Measurements from ENCODE around the gene APOH. TPM values are rescaled to one million over a fixed set of nuclear protein-coding genes. Genes with fewer than 3 reads are reported as not detected.

APOH gene
- total and polyA plus RNA-seq, 9 of the 15 experiments (the other 6 are each of a cell fraction or from before 2014, with no cell fraction given), result 1.1 TPM; not detected in 8

DNA sequence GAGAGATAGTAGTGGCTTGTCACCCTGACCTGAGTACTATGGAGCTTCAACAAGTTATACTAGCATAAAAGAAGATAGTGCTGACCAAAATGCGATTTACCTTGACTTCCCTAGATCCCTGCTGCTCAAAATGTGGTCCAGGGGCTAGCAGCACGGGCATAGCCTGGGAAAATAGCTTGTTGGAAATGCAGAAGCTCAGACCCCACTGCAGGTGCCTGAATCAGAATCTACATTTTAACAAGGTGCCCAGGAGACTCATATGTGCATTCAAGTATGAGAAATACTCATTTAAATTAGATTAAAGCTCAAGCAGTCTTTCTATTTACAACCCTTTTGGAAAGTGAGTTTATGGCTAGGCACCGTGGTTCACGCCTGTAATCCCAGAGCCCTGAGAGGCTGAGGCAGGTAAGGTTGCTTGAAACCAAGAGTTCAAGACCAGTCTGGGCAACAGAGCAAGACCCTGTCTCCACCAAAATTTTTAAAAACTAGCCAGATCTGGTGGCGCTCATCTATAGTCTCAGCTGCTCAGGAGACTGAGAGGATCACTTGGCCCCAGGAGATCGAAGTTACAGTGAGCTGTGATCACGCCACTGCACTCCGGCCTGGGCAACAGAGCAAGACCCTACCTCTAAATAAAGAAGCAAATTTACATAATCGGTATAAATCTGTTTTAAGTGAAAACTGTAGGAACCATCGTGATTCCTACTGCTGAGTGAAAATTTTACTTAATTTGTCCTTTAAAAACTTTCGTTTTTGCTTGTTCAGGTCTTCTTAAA is 7.3 kb downstream of the APOH start (continued):
- TF ChIP-seq, protein P1, sequence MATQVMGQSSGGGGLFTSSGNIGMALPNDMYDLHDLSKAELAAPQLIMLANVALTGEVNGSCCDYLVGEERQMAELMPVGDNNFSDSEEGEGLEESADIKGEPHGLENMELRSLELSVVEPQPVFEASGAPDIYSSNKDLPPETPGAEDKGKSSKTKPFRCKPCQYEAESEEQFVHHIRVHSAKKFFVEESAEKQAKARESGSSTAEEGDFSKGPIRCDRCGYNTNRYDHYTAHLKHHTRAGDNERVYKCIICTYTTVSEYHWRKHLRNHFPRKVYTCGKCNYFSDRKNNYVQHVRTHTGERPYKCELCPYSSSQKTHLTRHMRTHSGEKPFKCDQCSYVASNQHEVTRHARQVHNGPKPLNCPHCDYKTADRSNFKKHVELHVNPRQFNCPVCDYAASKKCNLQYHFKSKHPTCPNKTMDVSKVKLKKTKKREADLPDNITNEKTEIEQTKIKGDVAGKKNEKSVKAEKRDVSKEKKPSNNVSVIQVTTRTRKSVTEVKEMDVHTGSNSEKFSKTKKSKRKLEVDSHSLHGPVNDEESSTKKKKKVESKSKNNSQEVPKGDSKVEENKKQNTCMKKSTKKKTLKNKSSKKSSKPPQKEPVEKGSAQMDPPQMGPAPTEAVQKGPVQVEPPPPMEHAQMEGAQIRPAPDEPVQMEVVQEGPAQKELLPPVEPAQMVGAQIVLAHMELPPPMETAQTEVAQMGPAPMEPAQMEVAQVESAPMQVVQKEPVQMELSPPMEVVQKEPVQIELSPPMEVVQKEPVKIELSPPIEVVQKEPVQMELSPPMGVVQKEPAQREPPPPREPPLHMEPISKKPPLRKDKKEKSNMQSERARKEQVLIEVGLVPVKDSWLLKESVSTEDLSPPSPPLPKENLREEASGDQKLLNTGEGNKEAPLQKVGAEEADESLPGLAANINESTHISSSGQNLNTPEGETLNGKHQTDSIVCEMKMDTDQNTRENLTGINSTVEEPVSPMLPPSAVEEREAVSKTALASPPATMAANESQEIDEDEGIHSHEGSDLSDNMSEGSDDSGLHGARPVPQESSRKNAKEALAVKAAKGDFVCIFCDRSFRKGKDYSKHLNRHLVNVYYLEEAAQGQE (IDR thresholded peaks at IDR 0.05; ENCODE audit: borderline replicate concordance), result no peak
- TF ChIP-seq, protein P1 (CRISPR knock-in tag; IDR thresholded peaks at IDR 0.05; ENCODE audit: low read depth), result no peak

Data from K562 (cell line).